ENCODE measurements around the gene USP48. TPM values are rescaled to one million over a fixed set of nuclear protein-coding genes. Genes with fewer than 3 reads are reported as not detected.
"Not testable (repeated sequence)": the region's sequence is repeated elsewhere in the genome, so short reads cannot be mapped to it uniquely, and the experiment has no call there.

USP48 gene
- total RNA-seq, 1 donor from 2014 or later, result 97.3 TPM

DNA sequence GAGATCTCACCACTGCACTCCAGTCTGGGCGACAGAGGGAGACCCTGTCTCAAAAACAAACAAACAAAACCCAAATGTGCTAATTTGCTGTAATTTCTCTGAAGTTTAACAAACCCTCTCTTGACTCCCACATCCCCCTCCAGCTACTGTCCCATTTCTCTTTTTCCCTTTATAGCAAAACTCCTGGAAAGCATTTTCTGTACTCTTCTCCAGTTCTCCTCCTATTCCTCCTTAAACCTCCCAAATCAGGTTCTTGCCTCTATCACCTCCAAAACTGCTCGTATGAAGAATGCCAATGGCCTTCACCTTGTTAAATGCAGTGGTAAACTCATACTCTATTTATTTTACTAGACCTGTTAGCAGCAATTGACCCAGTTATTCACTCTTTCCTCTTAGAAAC, 3.7 kb upstream of the USP48 start:
- Mint-ChIP-seq H3K27me3 (no peaks in the 10 kb centered on the region), H3K9me3 (no peaks in the 10 kb centered on the region), H3K4me1 (peaks cover 14% of the 10 kb centered on the region), H3K36me3 (ENCODE audit: low read depth) (peaks cover 16% of the 10 kb centered on the region), H3K27ac (no peak overlapping the region), H3K4me3 (no peak overlapping the region)
- ATAC-seq (ENCODE audit: low read depth) (no peak), DNase-seq (no peak)
- POLR2A ChIA-PET, result no interaction called here
- TF ChIP-seq, protein P1, sequence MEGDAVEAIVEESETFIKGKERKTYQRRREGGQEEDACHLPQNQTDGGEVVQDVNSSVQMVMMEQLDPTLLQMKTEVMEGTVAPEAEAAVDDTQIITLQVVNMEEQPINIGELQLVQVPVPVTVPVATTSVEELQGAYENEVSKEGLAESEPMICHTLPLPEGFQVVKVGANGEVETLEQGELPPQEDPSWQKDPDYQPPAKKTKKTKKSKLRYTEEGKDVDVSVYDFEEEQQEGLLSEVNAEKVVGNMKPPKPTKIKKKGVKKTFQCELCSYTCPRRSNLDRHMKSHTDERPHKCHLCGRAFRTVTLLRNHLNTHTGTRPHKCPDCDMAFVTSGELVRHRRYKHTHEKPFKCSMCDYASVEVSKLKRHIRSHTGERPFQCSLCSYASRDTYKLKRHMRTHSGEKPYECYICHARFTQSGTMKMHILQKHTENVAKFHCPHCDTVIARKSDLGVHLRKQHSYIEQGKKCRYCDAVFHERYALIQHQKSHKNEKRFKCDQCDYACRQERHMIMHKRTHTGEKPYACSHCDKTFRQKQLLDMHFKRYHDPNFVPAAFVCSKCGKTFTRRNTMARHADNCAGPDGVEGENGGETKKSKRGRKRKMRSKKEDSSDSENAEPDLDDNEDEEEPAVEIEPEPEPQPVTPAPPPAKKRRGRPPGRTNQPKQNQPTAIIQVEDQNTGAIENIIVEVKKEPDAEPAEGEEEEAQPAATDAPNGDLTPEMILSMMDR (IDR thresholded peaks at IDR 0.05), result no peak
- CTCF ChIA-PET, result no interaction called here
- intact Hi-C loops (cut with micrococcal nuclease), result no loop called here

DNA sequence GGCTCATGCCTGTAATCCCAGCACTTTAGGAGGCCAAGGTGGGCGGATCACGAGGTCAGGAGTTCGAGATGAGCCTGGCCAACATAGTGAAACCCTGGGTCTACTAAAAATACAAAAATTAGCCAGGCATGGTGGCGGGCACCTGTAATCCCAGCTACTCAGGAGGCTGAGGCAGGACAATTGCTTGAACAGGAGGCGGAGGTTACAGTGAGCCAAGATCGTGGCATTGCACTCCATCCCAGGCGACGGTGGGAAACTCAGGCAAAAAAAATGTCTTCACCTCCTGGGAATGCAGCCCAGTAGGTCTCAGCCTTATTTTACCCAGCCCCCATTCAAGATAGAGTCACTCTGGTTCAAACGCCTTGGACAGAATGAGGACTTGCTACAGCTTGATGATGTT, 2.8 kb upstream of the USP48 start:
- H3K9me3 Mint-ChIP-seq; DNase-seq; H3K27me3 Mint-ChIP-seq; ATAC-seq (ENCODE audit: low read depth); CTCF ChIA-PET; intact Hi-C loops (cut with micrococcal nuclease); H3K27ac Mint-ChIP-seq; H3K4me3 Mint-ChIP-seq: not testable (repeated sequence)
- POLR2A ChIA-PET, result interaction anchor here (0.5 kb wide), 1 partner anchor 257 kb away, joined by 4 read pairs; no protein-coding TSS in a partner anchor
- peaks cover 16% of the 10 kb centered on the region for H3K36me3 Mint-ChIP-seq (ENCODE audit: low read depth)
- H3K4me1 Mint-ChIP-seq, result peaks cover 14% of the 10 kb centered on the region

DNA sequence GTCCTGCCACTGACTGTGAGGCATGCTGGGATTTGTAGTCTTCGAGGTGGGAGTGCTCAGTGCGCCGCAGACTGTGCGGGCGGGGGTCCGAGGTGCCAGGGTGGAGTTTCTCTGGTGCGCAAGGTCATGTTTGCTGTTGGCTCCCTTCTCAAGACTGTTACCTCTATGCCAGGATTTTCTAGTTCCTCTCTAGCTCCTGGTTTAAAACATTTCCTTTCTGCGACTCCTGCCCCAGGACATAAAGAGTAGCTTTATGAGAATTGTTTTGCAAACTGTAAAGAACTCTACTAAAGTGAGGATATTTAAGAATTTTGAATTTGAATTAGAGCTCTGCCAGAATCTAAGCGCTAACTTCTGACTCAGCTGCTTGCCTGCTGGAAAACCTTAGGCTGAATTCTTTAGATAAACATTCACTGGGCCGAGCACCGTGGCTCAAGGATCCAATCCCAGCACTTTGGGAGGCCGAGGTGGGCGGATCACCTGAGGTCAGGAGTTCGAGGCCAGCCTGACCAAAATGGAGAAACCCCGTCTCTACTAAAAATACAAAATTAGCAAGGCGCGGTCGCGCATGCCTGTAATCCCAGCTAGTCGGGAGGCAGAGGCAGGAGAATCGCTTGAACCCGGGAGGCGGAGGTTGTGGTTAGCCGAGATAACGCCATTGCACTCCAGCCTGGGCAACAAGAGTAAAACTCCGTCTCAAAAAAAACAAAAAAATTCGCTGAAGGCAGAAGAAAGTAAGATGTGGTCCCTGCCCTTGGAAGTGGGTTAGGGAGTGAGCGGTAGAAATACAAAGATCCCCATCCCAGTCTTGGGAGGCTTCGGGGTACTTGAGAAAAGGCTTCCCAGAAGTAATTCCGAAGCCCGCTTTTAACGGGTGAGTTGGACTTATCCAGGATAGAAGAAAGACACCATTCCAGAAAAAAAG, 992 bp upstream of the USP48 start:
- intact Hi-C loops (cut with micrococcal nuclease), result loop anchor here (1.0 to 5.0 kb wide), 10 partner anchors 22 to 1383 kb away; partner anchors contain the start of genes CDC42, ECE1, HP1BP3 and LUZP1
- TF ChIP-seq, protein P1 (IDR thresholded peaks at IDR 0.05), result no peak
- Mint-ChIP-seq H3K27me3 (no peaks in the 10 kb centered on the region), H3K27ac (peak overlapping the region; percentile 100), H3K9me3 (no peaks in the 10 kb centered on the region), H3K4me1 (peaks cover 26% of the 10 kb centered on the region), H3K4me3 (peak overlapping the region; percentile 90), H3K36me3 (ENCODE audit: low read depth) (peaks cover 18% of the 10 kb centered on the region)
- ATAC-seq (ENCODE audit: low read depth), result no peak
- ChIA-PET POLR2A (interaction anchor here (0.7 to 4.7 kb wide), 9 partner anchors 10 to 668 kb away, joined by 3 to 96 read pairs (median 6); partner anchors contain the start of genes CDC42 and ZBTB40), CTCF (interaction anchor here (1.1 kb wide), 1 partner anchor 9 kb away, joined by 3 read pairs; no protein-coding TSS in a partner anchor)
- no peak for DNase-seq

DNA sequence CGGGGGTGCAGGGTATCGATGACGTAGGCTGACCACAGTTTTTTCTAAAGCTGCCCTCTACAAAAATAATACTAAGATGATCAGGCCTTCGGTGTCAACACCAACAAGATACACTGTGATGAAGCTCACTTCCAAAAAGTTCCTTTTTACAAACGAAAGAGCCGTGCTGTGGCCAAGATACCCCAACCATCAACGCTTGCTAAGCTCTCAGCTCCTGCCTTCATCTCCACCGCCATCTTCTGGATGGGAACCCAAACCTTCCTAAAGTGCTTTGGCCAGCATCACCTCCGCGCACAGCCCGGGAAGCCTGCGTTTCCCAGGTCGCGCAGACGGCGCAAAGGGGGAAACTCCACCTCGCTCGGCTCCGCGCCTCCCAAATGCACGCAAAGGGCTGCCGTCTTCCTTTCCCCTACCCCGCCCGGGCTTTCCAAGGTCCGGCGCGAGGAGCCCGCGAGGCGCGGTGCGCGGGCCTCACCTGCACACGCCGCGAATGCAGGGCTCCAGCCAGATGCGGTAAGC, 541 bp downstream of the USP48 start:
- ChIA-PET CTCF (interaction anchor here (0.7 to 1.7 kb wide), 9 partner anchors 19 to 550 kb away, joined by 3 to 10 read pairs (median 3); partner anchors contain the start of gene RAP1GAP), POLR2A (interaction anchor here (0.5 to 4.7 kb wide), 16 partner anchors 8 to 1121 kb away, joined by 3 to 96 read pairs (median 5); partner anchors contain the start of genes CDC42 and DDOST)
- H3K27me3 Mint-ChIP-seq, result no peaks in the 10 kb centered on the region
- peaks cover 18% of the 10 kb centered on the region for H3K36me3 Mint-ChIP-seq (ENCODE audit: low read depth)
- peak overlapping the region; percentile 90 for H3K4me3 Mint-ChIP-seq
- peaks cover 2% of the 10 kb centered on the region for H3K9me3 Mint-ChIP-seq
- H3K27ac Mint-ChIP-seq, result peak overlapping the region; percentile 100
- peaks cover 34% of the 10 kb centered on the region for H3K4me1 Mint-ChIP-seq
- ATAC-seq (ENCODE audit: low read depth) (peak; percentile 10), DNase-seq (no peak)
- TF ChIP-seq, protein P1 (IDR thresholded peaks at IDR 0.05), result no peak
- intact Hi-C loops (cut with micrococcal nuclease), result loop anchor here (2.0 to 5.0 kb wide), 7 partner anchors 35 to 1385 kb away; partner anchors contain the start of genes CDC42, ECE1, HP1BP3 and LUZP1

DNA sequence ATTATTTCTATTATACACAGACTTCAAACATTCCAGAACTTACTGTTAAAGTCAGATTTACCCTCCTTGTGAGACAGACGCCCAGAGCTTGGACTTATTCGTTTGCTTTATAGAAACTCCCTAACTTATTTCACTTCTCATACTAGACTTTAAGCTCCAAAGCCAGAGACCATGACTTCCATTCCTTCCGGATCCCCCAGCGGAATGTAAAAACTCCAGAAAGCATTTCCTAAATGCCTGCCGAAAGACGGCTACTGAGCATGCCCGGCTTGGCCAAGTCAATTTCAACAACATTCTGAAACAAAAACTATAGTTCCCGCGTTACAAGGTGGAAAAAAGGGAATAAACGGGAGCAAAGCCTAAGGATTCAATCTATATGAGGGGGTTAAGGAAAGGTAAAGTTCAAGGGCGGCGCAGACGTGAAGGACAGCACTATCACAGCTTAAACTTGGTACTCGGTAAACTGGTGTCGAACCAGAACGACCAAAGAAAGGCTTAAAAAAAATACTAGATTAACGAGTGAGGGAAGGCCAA, 1.1 kb downstream of the USP48 start:
- no peak for DNase-seq
- Mint-ChIP-seq H3K27ac (peak overlapping the region; percentile 100), H3K36me3 (ENCODE audit: low read depth) (peaks cover 18% of the 10 kb centered on the region), H3K4me3 (peak overlapping the region; percentile 90), H3K9me3 (peaks cover 2% of the 10 kb centered on the region), H3K4me1 (peaks cover 38% of the 10 kb centered on the region), H3K27me3 (no peaks in the 10 kb centered on the region)
- TF ChIP-seq, protein P1 (IDR thresholded peaks at IDR 0.05), result no peak
- ChIA-PET CTCF (interaction anchor here (0.7 to 1.7 kb wide), 9 partner anchors 18 to 549 kb away, joined by 3 to 10 read pairs (median 3); no protein-coding TSS in a partner anchor), POLR2A (interaction anchor here (0.7 to 4.7 kb wide), 15 partner anchors 8 to 1120 kb away, joined by 3 to 96 read pairs (median 5); partner anchors contain the start of genes CDC42 and DDOST)
- peak; percentile 7 for ATAC-seq (ENCODE audit: low read depth)
- intact Hi-C loops (cut with micrococcal nuclease), result loop anchor here (2.0 to 5.0 kb wide), 7 partner anchors 35 to 1385 kb away; partner anchors contain the start of genes CDC42, ECE1, HP1BP3 and LUZP1
